ENCODE results near the gene PRKG1.

The PRKG1 gene

DNA sequence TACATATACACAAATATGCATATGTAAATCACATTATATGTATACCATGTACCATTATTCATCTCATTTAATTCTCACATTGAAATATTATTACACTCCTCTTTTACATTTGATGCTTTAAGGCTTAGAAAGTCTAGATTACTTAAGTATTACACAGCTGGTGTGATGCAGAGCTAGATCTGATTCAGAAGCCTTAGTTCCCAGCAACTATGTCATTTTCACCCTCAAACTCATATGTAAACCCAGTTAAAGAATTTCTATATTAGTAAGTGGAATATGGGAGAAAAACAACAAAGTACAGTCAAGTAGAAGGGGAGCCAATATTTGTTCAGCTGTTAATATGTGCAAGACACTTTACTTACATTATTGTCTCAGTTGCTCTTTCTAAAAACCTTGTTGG, 699.4 kb downstream of the PRKG1 start:
- DNase-seq, result peak; percentile 58

DNA sequence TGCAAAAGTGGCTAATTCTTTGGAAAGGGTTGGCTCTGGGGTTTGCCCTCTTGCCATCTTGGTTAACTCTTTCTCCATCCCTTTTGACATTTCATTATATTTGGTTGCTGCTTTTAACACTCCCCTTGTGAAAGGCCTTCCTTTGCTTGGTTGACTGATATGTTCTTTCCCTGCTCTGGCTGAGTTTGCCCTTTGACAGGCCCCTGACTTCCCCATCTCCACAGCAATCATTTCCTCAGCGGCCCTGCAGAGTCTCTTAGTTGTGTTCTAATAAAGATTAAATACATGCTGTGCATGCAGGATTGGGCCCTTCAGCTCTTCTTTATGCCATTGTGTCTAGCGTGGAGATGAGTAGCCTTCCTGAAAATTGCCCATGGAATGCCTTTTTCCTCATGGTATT, 709.7 kb downstream of the PRKG1 start:
- DNase-seq, result no peak

DNA sequence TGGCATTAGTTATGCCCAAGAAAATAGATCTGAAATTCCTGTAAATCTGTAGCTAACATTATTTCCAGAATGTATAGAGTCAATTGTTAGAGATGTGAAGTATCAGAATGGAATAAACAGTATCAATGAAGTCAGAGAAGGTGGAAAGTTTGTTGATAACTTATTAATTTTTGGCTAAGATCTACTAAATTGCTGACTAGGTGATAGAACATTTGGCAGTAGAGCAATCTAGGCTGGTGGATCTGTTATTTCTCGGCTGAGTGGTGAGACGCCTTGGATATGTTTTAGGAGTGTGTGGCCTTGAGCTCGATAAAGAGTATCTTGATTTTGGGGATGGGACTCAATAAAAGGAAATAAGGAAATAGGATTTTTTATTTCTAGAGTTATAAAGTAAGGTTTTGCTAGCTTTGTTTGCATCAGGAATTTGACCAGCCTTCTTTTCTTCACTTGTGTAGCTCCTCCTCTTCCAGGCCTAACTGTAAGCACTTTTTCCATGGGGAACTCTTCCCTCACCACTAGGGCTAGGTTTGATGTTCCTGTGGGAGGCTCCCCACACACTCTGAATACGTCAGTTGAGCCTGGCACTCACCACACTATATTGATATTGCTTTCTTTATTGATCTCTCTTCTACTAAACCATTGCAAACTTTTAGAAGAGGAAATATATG, 711.9 kb downstream of the PRKG1 start:
- DNase-seq, result no peak

DNA sequence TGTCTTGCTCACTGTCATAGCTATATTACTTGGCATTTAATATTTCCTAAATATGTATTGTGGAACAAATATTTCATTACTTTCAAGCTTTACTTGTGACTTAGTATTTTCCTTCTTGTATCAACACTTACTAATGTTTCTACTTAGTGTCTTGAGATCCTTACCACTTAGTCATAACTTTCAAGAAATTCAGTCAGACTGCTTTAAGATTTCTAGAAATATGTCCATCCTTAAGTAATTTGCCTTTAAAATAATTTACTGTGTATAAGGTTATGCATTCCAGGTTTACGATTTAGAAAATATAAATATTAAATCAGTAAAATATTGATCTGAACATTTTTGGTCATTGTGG, 712.4 kb downstream of the PRKG1 start:
- no peak for DNase-seq

DNA sequence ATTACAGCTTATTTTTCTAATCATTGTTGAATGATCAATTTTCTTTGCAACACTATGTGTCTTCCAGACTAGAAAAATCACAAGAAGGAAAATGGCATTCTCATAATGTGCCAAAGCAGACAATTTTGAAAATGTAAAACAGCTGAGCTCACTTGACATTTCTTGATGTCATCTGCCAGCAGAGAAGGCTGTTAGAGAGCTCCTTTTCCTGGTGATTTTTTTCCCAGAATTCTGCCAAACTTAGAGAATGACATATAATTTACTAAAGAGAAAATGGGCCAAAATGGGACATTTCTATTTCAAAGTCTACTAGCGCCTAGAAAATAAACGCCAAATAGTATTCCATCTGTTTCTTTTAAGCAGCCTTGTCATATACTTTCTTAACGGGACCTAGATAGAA, 714.0 kb downstream of the PRKG1 start:
- DNase-seq, result no peak

DNA sequence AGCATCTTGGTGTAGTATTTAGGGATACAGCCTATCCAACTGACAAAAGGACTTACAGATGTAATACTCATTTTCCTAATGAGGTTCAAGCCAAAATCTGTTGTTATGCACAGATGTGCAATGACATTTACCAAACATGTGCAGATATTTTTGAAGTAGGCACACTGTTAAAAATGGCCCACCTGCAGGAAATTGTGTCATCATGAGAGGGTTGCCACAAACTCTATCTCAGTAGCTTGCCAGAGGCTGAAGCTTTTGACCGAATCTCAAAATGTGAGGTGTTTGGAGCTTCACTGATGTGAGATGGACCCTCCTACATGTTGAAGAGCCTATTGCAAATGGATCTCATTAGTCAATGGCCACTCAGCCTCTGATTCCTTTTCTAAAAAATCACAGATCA, 714.8 kb downstream of the PRKG1 start:
- DNase-seq, result no peak

DNA sequence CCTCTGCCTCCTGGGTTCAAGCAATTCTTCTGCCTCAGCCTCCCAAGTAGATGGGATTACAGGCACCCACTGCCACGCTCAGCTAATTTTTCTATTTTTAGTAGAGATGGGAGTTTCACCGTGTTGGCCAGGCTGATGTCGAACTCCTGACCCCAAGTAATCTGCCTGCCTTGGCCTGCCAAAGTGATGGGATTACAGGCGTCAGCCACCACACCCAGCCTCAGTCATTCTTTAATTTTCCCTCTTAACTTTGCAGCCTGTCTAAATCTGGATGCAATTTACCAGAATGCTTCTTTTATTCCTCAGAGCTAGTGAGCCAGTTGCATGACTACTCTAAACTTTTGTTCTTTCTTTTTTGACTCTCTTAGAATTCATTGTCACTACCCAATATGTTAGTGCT, 715.6 kb downstream of the PRKG1 start:
- no peak for DNase-seq

DNA sequence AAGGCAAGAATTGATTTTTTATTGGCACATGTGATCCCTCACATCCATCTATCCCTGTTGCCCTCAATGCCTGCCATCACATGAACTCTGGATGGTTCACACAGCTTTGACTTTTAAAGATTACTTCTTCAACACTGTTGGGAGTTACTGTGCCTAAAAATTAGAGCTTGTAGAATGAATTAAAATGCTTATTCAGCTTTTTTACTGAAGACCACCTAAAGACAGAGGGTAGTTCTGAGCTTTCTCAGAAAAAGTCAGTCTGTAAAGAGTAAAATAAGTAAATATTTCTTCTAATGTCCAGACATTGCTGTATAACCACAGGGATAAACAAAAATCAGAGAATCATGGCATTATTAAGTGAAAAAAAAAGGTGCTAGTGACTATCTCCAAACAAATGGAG, 718.4 kb downstream of the PRKG1 start:
- no peak for DNase-seq

DNA sequence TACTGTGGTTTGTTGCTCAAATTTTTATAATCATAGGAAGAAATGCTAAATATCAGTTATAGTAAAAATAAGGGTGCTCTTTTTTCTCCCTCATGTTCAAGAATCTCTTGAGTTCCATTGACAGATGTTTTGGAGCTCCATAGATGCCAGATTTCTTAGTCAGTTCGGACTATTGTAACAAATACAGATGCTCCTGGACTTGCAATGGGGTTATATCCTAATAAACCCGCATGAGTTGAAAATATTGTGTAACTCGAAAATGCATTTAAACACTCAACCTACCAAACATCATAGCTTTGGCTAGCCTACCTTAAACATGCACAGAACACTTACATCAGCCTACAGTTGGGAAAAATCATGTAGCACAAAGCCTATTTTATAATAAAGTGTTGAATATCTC, 725.8 kb downstream of the PRKG1 start:
- DNase-seq, result no peak

DNA sequence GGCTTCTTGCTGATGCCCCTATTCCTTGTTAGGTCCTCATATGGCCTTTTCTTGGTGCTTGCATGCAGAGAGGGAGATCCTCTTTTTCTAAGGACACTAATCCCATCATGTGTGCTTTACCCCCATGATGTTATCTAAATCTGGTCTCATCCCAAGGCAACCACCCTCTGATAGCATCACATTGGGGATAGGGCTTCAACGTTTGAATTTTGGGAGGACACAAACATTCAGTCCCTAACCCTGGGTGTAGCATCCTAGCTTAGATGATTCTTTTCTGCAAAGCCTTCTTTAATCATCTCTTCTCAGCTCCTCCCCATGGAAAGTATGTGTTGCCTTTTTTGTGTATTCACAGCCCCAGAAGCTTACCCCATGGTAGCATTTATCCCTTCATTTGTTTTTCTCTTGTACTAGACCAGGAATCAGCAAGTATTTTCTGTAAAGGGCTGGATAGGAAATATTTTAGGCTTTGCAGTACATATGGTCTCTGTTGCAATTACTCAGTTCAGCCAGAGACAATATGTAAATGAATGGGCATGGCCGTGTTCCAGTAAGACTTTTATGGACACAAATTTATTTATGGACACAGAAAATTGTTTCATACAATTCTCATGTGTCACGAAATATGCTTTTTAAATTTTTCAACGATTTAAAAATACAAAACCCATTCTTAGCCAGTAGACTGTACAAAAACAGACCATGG, 726.6 kb downstream of the PRKG1 start:
- no peak for DNase-seq

DNA sequence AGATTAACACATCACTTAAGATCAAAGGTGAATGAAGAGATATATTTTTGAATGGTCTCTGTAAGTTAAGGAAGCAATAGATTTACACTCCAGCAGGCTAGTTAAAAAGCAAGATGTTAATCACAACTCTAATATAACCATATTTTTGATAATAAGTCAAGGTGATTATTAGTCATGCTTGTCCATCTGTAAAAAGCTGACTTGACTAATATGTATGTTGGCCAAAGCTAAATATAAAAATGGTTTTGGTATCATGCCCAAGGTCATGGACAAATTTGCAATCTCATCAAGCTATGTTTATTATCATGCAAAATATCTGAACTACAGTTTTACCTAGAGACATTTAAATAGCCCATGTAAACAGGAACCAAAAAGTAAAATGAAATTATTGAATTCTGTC, 727.7 kb downstream of the PRKG1 start:
- DNase-seq, result no peak

DNA sequence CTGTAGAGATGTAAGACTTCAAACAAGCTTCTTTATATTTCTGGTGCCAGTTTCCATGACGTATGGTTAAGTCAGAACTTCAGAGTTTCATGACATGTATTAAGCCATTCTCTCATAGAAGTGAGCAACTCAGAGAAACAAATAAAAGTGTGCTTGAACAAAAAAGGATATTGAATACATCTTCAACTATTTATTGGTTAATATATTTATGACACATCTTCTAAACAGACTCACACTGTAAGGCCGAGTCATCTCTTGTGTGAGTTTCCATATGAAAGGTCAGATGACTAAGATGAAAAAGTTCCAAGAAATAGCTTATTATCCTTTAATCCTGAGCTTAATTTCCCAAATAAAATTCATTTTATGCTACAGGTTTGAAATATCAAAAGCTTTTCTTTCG, 730.6 kb downstream of the PRKG1 start:
- DNase-seq, result no peak

DNA sequence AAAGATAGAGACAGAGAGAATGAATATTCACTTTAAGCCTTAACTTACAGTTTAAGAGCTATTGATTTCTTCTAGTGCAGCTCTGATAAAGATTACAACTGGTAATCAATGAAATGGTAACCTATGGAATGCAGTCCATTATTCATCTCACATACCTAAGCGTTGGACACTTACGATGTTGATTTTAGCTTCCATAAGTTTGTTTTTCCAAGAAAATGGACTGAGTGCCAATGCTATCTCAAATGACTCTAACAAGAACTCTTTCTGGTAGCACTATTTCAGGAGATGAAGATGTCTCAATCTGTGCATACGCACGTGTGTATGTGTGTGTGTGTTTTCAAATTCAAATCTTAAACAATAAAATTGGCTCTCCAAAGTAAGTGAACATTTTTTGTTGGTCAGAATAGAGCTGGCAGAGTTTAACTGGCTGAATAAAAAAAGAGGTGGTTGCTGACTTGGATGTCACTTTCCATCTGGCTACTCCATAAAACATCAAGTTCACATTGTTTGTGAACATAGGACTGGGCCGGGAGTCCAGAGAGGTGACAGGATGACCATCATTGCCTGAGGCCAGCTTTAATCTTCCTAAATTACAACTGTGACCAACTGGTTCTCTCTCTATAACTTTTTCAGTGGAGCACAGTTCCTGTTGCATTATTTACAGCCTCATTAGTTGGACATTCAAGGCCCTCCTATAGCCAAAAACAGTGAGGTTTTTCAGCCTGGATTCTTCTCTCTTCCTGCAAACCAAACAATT, 732.0 kb downstream of the PRKG1 start:
- DNase-seq, result no peak

DNA sequence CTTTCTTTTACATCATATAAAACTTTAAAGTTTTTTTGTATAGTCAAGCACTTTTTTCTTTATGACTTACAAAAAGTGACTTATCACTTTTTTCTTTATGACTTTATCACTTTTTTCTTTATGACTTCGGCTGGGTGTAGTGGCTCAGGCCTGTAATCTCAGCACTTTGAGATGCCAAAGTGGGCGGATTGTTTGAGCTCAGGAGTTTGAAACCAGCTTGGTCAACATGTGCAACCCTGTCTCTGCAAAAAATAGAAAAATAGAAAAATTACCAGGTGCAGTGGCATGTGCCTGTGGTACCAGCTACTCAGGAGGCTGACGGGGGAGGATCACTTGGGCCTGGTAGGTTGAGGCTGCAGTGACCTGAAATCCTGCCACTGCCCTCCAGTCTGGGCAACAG, 733.9 kb downstream of the PRKG1 start:
- no peak for DNase-seq

DNA sequence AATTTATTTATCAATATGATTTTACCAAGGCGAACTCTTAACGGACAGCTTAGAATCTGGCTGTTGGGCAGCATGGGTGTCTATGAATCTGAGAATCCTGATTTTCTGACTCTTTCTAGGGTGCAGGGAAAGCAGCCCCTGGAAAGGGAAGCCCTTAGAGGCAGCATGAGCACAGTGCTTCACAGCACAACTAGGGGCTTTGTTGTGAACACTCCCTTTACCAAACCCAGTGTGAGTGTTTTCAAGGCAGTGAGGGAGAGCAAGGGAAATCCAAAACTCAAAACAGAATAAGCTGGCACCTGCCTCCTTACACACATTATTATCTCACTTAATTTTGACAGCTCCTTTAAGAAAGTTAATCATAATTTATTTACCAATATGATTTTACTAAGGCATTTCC, 741.4 kb downstream of the PRKG1 start:
- no peak for DNase-seq

DNA sequence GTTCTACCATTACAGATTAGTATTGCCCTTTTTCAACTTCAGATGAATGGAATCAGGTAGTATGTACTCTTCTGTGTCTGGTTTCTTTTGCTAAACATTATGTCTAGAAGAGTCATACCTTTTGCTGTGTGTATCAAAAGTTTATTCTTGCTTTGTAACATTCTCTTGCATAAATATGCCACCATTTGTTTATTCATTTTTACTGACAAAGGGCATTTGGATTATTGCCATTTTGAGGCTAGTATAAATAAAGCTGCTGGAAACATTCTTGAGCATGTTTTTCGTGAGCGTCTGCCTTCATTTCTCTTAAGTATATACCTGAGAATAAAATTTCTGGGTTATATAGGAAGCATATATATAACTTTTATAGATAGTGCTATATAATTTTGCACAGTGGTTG, 746.8 kb downstream of the PRKG1 start:
- DNase-seq, result no peak

DNA sequence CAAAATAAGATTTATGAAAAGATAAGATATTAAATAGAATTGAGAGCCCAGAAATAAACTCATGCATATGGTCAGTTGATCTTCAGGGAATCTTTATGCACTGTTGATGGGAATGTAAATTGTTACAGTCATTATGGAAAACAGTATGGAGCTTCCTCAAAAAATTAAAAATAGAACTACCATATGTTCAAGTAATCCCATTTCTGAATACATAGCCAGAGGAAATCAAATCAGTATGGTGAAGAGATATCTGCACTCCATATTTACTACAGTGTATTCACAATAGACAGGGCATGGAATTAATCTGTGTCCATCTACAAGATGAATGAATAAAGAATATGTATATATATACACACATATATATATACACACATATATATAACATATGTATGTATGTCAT, 747.5 kb downstream of the PRKG1 start:
- DNase-seq, result no peak

DNA sequence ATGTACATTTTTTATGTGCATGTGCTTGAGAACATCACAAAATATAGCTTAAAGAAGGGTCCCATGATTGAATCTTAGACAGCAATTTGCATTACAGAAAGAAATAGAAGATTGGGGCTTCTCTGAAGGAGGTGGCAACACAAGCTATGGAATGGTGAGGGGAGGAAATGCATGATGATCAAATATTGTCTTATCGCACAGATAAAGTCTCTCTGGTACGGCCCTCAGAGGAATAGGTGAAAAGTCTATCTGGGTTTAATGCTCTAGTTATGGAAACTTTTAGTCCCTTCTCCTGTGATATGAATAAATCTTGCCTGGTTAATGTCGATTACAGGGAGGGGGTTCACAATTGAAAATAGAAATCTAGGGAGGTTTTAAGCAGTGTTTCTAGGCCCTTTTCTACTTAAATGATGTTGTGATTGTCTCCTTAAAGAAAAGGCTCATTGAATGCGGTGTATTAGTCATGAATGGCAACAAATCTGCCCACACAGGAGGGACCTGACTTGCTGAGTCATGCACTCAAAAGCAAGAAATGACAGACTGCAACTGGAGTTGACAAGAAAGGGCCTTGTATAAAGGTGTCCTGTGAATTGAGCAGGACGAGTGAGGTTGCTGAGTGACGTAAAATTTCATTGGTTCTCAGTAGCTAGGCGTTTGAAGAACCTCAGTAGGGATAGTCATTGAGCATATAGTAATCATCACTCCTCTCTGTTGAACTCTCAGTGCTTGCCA, 758.5 kb downstream of the PRKG1 start:
- no peak for DNase-seq

DNA sequence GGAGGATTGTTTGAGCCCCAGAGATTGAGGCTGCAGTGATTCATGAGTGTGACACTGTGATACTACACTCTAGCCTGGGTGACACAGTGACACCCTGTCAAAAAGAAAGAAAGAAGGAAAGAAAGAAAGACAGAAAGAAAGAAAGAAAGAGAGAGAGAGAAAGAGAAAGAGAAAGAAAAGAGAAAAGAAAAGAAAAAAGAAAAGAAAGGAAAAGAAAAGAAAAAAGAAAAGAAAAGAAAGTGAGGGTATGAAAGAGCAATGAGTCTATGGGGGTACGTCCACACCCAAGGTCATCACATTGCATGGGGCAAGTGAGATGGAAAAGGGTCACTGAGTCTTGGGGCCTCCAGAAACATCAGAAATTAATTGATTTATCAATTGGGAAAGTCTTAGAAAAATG, 760.3 kb downstream of the PRKG1 start:
- no peak for DNase-seq

DNA sequence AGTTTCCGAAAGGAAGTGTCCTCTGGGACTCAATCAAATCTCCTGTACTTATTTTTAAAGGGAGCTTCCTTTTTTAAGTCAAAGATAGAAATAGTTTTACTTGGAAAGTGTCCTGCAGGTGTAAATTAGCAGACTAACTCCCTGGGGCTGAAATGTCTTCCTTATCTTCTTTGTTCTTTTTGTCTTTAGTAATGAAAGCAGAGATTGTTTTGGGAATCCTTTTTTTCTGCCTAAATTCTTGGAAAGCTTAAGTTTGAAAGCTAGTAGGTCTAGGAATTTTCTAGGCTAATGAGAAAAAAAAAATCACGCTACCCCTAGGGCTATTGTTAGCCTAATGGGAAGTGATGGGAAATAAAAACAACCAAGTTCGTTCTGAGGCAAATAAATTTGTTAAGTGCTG, 764.2 kb downstream of the PRKG1 start:
- DNase-seq, result no peak

DNA sequence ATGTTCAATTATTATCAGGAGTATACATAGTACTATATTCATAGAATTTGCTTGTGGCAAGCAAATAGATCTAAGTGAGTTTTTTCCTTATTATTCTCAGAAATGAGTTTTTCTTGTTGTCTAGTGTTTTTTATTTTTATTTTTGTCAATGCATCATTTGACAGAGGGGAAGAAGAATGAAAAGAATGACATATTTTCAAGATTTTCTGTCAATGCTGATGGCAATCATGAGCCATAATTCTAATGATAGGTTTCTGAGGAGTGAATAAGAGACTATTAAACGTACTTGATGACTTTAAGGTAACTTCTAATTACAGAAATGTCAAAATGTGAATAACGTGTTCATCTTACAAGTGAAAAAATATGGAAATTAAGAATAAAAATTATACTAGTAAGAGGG, 769.7 kb downstream of the PRKG1 start:
- no peak for DNase-seq

DNA sequence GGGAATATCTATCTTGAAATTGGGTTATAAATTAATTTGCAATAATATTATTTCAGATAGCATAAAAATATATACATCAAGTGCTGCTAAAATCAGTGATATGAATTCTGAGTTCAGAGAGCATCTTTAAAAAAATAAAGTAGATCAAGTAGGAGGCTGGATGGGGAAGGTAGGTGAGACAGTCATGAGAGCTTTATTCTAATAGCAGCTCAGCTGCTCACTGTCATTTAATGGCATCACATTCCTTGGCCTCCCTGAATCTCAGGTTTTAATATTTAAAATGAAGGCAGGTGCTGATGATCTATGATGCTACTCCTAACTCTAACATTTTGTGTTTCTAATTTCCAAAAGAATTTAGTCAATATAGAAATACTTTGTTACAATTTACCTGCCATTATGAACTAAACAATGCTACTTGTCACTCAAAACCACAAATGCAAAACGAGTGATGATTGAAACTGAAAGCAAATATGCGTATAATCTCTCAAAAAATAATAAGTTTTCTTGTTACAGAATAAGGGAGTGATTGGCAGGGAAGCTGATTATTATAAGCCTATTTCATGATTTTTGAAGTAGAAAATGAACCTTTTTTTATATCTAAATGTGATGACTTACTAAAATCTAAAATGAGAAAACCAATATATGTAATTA, 772.7 kb downstream of the PRKG1 start:
- DNase-seq, result no peak

DNA sequence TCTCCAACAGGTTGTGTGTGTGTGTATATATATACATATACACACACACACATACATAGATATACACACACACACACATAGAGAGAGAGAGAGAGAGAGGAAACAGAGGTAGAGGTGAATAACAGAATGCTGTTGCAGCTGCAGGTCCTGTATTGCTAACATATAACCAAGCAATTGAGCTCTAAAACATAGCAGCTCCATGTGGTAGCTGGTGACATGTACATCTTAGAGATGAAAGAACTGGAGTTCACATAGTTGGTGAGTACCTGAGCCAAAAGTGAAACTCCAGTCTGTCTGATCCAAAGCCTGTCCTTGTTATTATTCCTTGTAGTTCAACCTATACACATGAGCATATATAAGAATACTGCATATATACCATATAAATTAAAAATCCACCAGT, 778.0 kb downstream of the PRKG1 start:
- no peak for DNase-seq

Data from SHP77 treated with DMSO at 0.1 percent for 48 hours (cell line).